Spleen (tissue), 11 donors: ENCODE measurements around the gene OR52J3. TPM values are rescaled to one million over a fixed set of nuclear protein-coding genes. Genes with fewer than 3 reads are reported as not detected.
"Not testable (repeated sequence)": the region's sequence is repeated elsewhere in the genome, so short reads cannot be mapped to it uniquely, and the experiment has no call there.

Experiments used
- DNase-seq: peaks from one replicate; pipeline ENCODE4 v3.0.0-alpha.2; 2020
- H3K27ac ChIP-seq, 8 donors: fragments of 200-600 bp; sonication (generic) in 7 of 8; 1 replicate in 4 of 8; 2 replicates in 4 of 8; pipeline versions ENCODE4 v1.5.0 to v1.8.0; 2016 to 2021; ENCODE audit warnings: inconsistent platforms in 4 of 8, mild to moderate bottlenecking in 4 of 8, moderate library complexity in 1 of 8
- H3K27me3 ChIP-seq, 7 donors: fragments of 200-600 bp; sonication (generic) in 6 of 7; replicated peaks in 1 of 7; 1 replicate in 4 of 7; 2 replicates in 3 of 7; pipeline versions ENCODE4 v1.5.0 to v1.8.0; 2016 to 2021; ENCODE audit warnings: inconsistent platforms in 3 of 7, mild to moderate bottlenecking in 1 of 7
- H3K36me3 ChIP-seq, 6 donors: fragments of 200-600 bp; sonication (generic) in 5 of 6; 1 replicate in 4 of 6; 2 replicates in 2 of 6; pipeline versions ENCODE4 v1.5.0 to v1.8.0; 2016 to 2021; ENCODE audit warnings: inconsistent platforms in 2 of 6
- H3K4me1 ChIP-seq, 6 donors: fragments of 200-600 bp; sonication (generic) in 5 of 6; 1 replicate in 3 of 6; 2 replicates in 3 of 6; pipeline versions ENCODE4 v1.5.0 to v1.8.0; 2016 to 2021; ENCODE audit warnings: inconsistent platforms in 3 of 6
- H3K4me3 ChIP-seq, 8 donors: fragments of 200-600 bp; sonication (generic) in 7 of 8; 1 replicate in 4 of 8; 2 replicates in 4 of 8; pipeline versions ENCODE4 v1.5.0 to v1.8.0; 2016 to 2021; ENCODE audit warnings: inconsistent platforms in 4 of 8, mild to moderate bottlenecking in 4 of 8, moderate library complexity in 2 of 8
- H3K9me3 ChIP-seq, 8 donors: fragments of 200-600 bp; sonication (generic) in 7 of 8; 1 replicate in 4 of 8; 2 replicates in 4 of 8; pipeline versions ENCODE4 v1.5.0 to v1.8.0; 2016 to 2021; ENCODE audit warnings: inconsistent platforms in 4 of 8
- CTCF ChIP-seq, 11 experiments: fragments of 200-600 bp in 7 of 11; fragments of 450-650 bp in 4 of 11; sonication (generic) in 4 of 11; IDR thresholded peaks in 8 of 11; conservative IDR thresholded peaks in 3 of 11; 1 replicate in 7 of 11; 2 replicates in 4 of 11; pipeline versions ENCODE4 v1.4.0 to v1.8.0; 2016 to 2021; ENCODE audit warnings: antibody characterized with exemption in 11 of 11, inconsistent platforms in 4 of 11, mild to moderate bottlenecking in 1 of 11
- POLR2A ChIP-seq, 3 donors: fragments of 450-650 bp; IDR thresholded peaks; one replicate each; pipeline ENCODE4 v1.5.1; 2017; ENCODE audit warnings: antibody characterized with exemption in 3 of 3, mild to moderate bottlenecking in 1 of 3
- POLR2AphosphoS5 ChIP-seq, 3 donors: sonication (generic); formaldehyde crosslinking; IDR thresholded peaks; one replicate each; pipeline ENCODE4 v1.5.1; 2017; ENCODE audit warnings: antibody characterized with exemption in 3 of 3
- WGBS, 5 donors: extraction: QIAGEN DNeasy Blood & Tissue Kit in 3 of 5; methylation state at CpG; one replicate each; pipeline versions ENCODE4 v1.1.5 to v1.1.7; 2013 to 2018; 5-methylcytosine and 5-hydroxymethylcytosine counted together
- intact Hi-C: fragments of 100-400 bp; cut with DNase I; formaldehyde crosslinking; loops from one replicate; pipeline ENCODE4 v1.15.0; 2023; ENCODE audit warnings: low total_unique reads
- polyA plus RNA-seq, 3 donors: library from polyadenylated mRNA; stranded (reverse); fragments of 200-250 nt; gene quantifications; one replicate each; pipeline ENCODE4 v1.2.1, GENCODE V29; 2013
- total RNA-seq, 7 donors: library from RNA; depleted of rRNA in 3 of 7; stranded (reverse); fragments of >200 nt in 3 of 7; fragmentation: NEBNext Ultra II Directional in 4 of 7; extraction: Animal tissue kit (Norgen Biotek cat#: 25700) in 4 of 7; gene quantifications; one replicate each; pipeline versions ENCODE4 v1.1.0 to v1.2.1, GENCODE V29; 2016 to 2021
- donor health status: healthy with polysubstance abuse.
- donor health status: DM: no; HTN: no; CAD: no; lungs with moderate emphysema.
- donor health status: DM: no; HTN: no; CAD: no.
- donor health status: Bipolar disorder and iron deficiency.
- donor health status: healthy.
- donor health status: DM: no; HTN: no; CAD: no.
- donor health status: DM: yes; HTN: yes; CAD: no.

OR52J3 gene
- total and polyA plus RNA-seq, 10 donors = not detected

GRCh38 chr11:5046754-5047330, 516 bp downstream of the OR52J3 start:
- intact Hi-C loops = no loop called here
- no peak for DNase-seq
- no peak overlapping the region for H3K27ac ChIP-seq
- TF ChIP-seq CTCF (IDR thresholded peaks at IDR 0.05 in 8 of 11, conservative IDR thresholded peaks at IDR 0.05 in 3 of 11) (no peak), POLR2A (IDR thresholded peaks at IDR 0.05) (no peak), POLR2AphosphoS5 (IDR thresholded peaks at IDR 0.05) (no peak)
- no peak overlapping the region for H3K4me3 ChIP-seq
- no peaks in the 10 kb centered on the region for H3K36me3 ChIP-seq
- H3K4me1 ChIP-seq = no peaks in the 10 kb centered on the region
- H3K27me3 ChIP-seq = no peaks in the 10 kb centered on the region
- 76 to 90% (median 81%) methylated on average over 15 of the region's 15 CpGs for WGBS, 5 donors
- no peaks in the 10 kb centered on the region for H3K9me3 ChIP-seq

GRCh38 chr11:5058679-5059078, 12.4 kb downstream of the OR52J3 start:
- H3K36me3 ChIP-seq, H3K27ac ChIP-seq, intact Hi-C loops, H3K9me3 ChIP-seq, H3K4me1 ChIP-seq, DNase-seq, H3K27me3 ChIP-seq, H3K4me3 ChIP-seq: not testable (repeated sequence)
- 71 to 95% (median 80%) methylated on average over 5 of the region's 5 CpGs for WGBS, 5 donors

GRCh38 chr11:5059391-5059790, 13.1 kb downstream of the OR52J3 start, which contains the start of gene OR52E2:
Gene OR52E2 (minus strand): TSS chr11:5059627. CDS start chr11:5059627, 0 bp downstream.
- 84 to 94% (median 87%) methylated on average over 3 of the region's 3 CpGs for WGBS, 5 donors

GRCh38 chr11:5065027-5065426, 18.7 kb downstream of the OR52J3 start:
- TF ChIP-seq POLR2A (IDR thresholded peaks at IDR 0.05) = no peak
- TF ChIP-seq CTCF (IDR thresholded peaks at IDR 0.05 in 8 of 11, conservative IDR thresholded peaks at IDR 0.05 in 3 of 11) = no peak
- TF ChIP-seq POLR2AphosphoS5 (IDR thresholded peaks at IDR 0.05) = no peak
- no peaks in the 10 kb centered on the region for H3K9me3 ChIP-seq
- H3K27me3 ChIP-seq = no peaks in the 10 kb centered on the region
- H3K36me3 ChIP-seq = no peaks in the 10 kb centered on the region
- H3K4me3 ChIP-seq = no peak overlapping the region
- H3K4me1 ChIP-seq = no peaks in the 10 kb centered on the region
- no peak overlapping the region for H3K27ac ChIP-seq
- intact Hi-C loops = no loop called here
- no peak for DNase-seq
- WGBS, 5 donors = 0 to 25% (median 17%) methylated on average over 1 of the region's 1 CpG

More at GRCh38 chr11:5059391-5059790, 13.1 kb downstream of the OR52J3 start, which contains the start of gene OR52E2:
- H3K9me3 ChIP-seq = no peaks in the 10 kb centered on the region
- no peak for TF ChIP-seq CTCF (IDR thresholded peaks at IDR 0.05 in 8 of 11, conservative IDR thresholded peaks at IDR 0.05 in 3 of 11)
- TF ChIP-seq POLR2A (IDR thresholded peaks at IDR 0.05) = no peak
- TF ChIP-seq POLR2AphosphoS5 (IDR thresholded peaks at IDR 0.05) = no peak
- no peak within 1 kb of the TSS for H3K4me3 ChIP-seq
- intact Hi-C loops = no loop called here
- no peak within 1 kb of the TSS for H3K27ac ChIP-seq
- H3K27me3 ChIP-seq = no peaks in the 10 kb centered on the region
- DNase-seq = no peak
- H3K4me1 ChIP-seq = no peaks in the 10 kb centered on the region
- no peaks in the 10 kb centered on the region for H3K36me3 ChIP-seq
